DOHH2 (cell line): ENCODE results near the gene NYAP1.

Source experiments
- EZH2phosphoT487 ChIP-seq: fragments of 200-600 bp; sonication (generic); IDR thresholded peaks from 2 replicates; pipeline ENCODE4 v1.6.1; 2017; ENCODE audit warnings: borderline replicate concordance, mild to moderate bottlenecking, antibody characterized with exemption, low read length, moderate library complexity, mixed read lengths
- TF ChIP-seq, protein P1 (sequence below): fragments of 200-600 bp; sonication (generic); IDR thresholded peaks from one replicate; pipeline ENCODE4 v1.5.1; 2014; ENCODE audit warnings: antibody characterized with exemption, mild to moderate bottlenecking, low read depth, low read length; ENCODE audit not compliant: poor library complexity, severe bottlenecking

DNA sequence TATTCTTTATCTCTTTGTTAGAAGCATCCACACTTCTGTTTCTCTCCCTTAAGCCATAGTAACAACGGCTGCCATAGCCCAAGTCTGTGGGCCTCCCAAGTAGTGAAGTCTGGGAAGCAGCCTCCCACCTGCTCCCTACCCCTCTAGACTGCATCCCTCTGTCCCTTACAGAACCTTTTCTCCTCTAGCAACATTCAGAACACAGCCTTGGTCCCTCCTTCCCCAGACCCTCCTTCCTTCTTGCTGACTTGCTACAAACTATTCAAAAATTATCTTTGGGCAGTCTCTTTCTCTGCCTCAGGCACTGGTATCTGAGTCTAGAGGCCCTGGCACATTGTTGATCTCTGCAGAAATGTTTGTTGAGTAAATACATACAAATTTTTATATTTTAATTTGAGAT, 2.3 kb upstream of the NYAP1 start:
- TF ChIP-seq, protein P1, sequence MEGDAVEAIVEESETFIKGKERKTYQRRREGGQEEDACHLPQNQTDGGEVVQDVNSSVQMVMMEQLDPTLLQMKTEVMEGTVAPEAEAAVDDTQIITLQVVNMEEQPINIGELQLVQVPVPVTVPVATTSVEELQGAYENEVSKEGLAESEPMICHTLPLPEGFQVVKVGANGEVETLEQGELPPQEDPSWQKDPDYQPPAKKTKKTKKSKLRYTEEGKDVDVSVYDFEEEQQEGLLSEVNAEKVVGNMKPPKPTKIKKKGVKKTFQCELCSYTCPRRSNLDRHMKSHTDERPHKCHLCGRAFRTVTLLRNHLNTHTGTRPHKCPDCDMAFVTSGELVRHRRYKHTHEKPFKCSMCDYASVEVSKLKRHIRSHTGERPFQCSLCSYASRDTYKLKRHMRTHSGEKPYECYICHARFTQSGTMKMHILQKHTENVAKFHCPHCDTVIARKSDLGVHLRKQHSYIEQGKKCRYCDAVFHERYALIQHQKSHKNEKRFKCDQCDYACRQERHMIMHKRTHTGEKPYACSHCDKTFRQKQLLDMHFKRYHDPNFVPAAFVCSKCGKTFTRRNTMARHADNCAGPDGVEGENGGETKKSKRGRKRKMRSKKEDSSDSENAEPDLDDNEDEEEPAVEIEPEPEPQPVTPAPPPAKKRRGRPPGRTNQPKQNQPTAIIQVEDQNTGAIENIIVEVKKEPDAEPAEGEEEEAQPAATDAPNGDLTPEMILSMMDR, result no peak
- TF ChIP-seq EZH2phosphoT487, result no peak
